HG03378 (cell line): ENCODE results near the gene FITM1.
A peak's percentile ranks its signal among the peaks of the same experiment; 100 is the strongest.

Source experiments
- ATAC-seq: cut with Tn5 transposase; IDR thresholded peaks from one replicate; pipeline ENCODE4 v1.9.1; 2021; ENCODE audit warnings: mild to moderate bottlenecking, moderate library complexity; ENCODE audit not compliant: unreplicated experiment

Gene FITM1

GRCh38 chr14:24159777-24160498 is 29.5 kb downstream of the FITM1 start:
- ATAC-seq = no peak

DNA sequence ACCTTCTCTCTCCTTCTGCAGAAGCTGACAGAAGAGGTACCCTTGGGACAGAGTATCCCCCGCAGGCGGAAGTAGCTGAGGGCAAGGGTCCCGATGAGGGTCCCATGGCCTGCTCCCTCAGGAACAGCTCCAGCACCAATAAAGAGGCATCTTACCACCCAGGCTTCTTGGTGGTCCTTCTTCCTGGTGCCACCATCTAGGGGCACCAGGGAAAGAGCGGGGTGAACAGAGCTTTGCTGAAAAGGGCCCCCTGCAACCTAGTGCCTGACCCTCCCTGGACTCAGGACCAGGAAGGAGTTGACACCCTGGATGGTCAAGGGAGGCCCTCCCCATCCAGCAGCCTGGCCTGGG is 30.0 kb downstream of the FITM1 start:
- no peak for ATAC-seq

GRCh38 chr14:24160850-24161804 is 30.7 kb downstream of the FITM1 start, which contains the start of gene IRF9:
IRF9 (plus strand) TSS chr14:24161265; CDS start chr14:24162145, 880 bp downstream.
- ATAC-seq = peak; percentile 75

DNA sequence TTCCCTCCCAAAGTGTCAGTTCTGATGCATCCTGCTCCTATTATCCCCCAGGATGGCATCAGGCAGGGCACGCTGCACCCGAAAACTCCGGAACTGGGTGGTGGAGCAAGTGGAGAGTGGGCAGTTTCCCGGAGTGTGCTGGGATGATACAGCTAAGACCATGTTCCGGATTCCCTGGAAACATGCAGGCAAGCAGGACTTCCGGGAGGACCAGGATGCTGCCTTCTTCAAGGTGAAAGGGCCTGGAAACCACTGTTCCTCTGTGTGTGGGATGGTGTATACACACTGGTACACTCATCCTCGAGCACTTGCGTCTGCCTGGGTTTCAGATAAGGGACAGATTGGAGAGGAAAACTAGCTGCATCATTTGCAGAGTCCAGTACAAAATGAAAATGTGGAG is 31.6 kb downstream of the FITM1 start:
- ATAC-seq = no peak

DNA sequence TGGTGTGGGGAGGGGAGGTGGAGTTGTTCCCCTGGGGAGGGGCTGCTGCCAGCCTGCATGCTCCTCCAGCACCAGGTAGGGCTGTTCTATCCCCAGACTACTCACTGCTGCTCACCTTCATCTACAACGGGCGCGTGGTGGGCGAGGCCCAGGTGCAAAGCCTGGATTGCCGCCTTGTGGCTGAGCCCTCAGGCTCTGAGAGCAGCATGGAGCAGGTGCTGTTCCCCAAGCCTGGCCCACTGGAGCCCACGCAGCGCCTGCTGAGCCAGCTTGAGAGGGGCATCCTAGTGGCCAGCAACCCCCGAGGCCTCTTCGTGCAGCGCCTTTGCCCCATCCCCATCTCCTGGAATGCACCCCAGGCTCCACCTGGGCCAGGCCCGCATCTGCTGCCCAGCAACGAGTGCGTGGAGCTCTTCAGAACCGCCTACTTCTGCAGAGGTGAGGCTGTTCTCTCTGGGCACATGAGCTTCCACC is 34.1 kb downstream of the FITM1 start:
- no peak for ATAC-seq

GRCh38 chr14:24165785-24166184 is 35.3 kb downstream of the FITM1 start:
- ATAC-seq = no peak

DNA sequence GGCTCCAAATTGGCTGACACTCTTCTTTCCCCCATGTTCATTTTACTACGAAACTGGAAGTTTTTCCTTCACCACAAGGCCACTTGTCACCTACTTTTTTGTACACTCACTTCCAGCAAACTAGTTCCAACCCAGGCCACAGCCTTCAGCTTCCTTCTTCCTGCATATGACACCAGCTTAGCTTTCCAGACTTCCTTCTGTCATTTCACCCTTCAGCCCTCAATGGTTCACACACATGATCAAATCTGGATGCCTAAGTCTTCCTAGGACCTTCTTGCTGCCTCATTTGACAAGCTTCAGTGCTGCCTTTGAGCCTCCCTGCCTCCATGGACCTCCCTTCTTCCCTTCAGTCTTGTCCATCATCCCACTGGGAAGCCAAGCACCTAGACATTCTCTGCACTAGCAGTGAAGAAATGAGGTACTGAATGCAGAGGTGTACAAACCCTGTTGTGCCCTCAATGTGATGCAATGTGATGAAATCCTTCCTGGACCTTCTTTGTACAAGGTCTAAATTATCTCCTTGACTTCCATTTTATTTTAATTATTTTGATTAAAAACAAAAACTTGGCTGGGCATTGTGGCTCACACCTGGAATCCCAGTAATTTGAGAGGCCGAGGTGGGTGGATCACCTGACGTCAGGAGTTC is 37.1 kb downstream of the FITM1 start:
- ATAC-seq = no peak

DNA sequence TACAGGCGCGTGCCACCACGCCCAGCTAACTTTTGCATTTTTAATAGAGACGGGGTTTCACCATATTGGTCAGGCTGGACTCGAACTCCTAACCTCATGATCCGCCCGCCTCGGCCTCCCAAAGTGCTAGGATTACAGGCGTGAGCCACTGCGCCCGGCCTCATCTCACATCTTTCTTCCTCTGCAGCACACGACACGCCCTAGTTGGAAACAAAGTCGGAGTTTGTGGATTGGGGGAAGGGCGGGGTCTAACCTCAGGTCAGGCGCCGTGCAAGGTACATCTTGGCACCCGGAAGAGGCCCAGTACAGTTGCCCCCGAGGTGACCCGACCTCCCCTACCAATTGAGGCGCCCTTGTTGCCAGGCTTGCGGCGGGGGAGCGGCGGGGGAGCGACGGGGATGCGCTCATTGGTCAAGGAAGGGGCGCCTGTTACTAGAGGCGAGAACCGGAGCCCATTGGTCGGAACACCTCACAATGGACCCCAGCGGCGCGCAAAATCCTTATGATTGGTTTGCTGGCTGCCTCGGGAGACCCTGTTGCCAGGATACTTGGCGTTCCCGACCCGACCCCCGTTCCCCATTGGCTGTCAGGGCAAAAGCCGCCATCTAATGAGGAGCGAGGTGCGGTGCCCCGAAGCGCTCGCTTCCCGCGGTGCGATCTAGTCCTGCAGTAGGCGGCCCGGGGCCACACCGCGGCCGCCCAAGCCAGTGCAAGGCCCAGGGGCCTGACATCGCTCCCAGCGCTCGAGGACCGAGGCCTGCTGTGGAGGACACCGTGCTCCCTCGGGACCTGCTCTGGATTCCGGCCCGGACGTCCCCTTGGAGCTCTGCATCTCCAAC is 41.2 kb downstream of the FITM1 start, which contains the start of gene REC8:
Gene REC8 (plus strand): TSS at position 659 of the 839 bp plus-strand sequence. CDS start 473 bp downstream, outside the sequence.
- peak; percentile 75 for ATAC-seq

DNA sequence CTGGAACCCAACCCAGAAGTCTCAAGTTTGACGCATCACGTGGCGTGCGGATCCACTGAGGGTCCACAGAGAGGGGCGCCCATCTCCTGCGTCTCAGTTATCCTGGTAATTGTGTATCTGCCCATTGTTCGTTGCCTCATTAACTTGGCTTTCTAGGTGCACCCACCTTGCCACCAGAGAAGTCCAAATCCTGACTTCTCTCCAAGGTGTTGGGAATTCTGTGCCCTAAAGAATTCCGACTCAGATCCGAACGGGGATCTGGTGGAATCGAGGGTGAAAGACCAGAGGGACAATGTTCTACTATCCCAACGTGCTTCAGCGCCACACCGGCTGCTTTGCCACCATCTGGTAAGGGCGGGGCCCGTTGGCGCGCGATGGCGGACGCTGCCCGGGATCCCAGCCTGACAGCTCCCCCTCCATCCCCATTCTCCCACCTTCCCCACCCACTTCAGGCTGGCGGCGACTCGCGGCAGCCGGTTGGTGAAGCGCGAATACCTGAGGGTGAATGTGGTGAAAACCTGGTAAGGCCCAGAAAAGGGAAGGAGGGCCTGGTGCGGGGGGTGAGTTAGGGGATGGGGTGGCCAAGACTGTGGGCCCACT is 41.9 kb downstream of the FITM1 start:
- ATAC-seq = no peak

- ATAC-seq = no peak
Observed at GRCh38 chr14:24172871-24173281, 42.4 kb downstream of the FITM1 start.

GRCh38 chr14:24176599-24176998 is 46.1 kb downstream of the FITM1 start:
- no peak for ATAC-seq

- no peak for ATAC-seq
Observed at GRCh38 chr14:24177041-24177825, 46.8 kb downstream of the FITM1 start.

- no peak for ATAC-seq
Observed at GRCh38 chr14:24177891-24178290, 47.4 kb downstream of the FITM1 start.

DNA sequence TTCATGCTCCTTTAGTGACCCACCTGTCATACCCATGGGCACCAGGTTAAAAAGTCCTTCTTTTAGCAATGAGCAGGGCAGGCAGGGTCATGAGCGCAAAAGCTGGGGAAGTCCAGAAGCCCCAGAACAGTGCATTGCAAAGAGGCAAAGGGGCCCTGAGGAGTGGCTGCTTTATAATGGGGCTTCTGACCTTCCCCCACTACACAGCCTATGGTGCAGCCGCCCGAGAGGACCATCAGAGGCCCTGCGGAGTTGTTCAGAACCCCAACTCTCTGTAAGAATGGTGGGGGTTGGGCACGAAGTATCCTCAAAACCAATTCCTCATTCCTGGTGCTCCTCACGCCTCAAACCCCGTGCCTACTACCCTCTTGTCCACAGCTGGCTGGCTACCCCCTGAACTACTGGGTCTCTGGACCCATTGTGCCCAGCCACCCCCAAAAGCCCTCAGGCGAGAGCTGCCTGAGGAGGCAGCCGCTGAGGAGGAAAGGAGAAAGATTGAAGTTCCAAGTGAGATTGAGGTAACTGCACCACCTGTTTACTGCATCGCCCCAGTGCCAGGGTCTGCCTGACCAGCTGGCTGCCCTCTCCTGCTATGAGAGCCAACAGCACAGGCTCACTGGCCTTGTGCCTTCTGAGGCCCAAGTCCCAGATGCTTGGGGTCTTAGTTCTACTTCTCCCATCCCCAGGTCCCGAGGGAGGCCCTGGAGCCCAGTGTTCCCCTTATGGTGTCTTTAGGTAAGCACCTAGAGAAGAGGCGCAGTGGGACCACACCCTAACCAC is 48.1 kb downstream of the FITM1 start:
- ATAC-seq = no peak

GRCh38 chr14:24179294-24179960 is 49.0 kb downstream of the FITM1 start:
- no peak for ATAC-seq

- no peak for ATAC-seq
Observed at GRCh38 chr14:24179961-24180796, 49.7 kb downstream of the FITM1 start.
